Panc1 (cell line): Measurements from ENCODE around the gene SELENOM. TPM values are rescaled to one million over a fixed set of nuclear protein-coding genes. Genes with fewer than 3 reads are reported as not detected.

Source experiments
- ATAC-seq: fragments of 200-7000 bp; cut with Tn5 transposase; 2 replicates; pipeline ENCODE4 v1.9.1; 2020; ENCODE audit warnings: mild to moderate bottlenecking, moderate library complexity
- BruUV-seq: library from RNA; stranded (reverse); fragments of 400-500 nt; replicated peaks from 2 replicates; lab custom pipeline; 2021; lab: Mats Ljungman, UMichigan
- CTCF ChIA-PET: fragments of 300-600 bp; sonication (Branson Sonifier 250); formaldehyde crosslinking; loops from one replicate; lab custom pipeline; 2022; ENCODE audit warnings: antibody characterized with exemption; lab: Charles Lee
- POLR2A ChIA-PET: fragments of 300-600 bp; sonication (Branson Sonifier 250); formaldehyde crosslinking; loops from one replicate; lab custom pipeline; 2022; ENCODE audit warnings: antibody characterized with exemption; lab: Charles Lee
- DNase-seq: peaks from one replicate; pipeline ENCODE4 v3.0.0-alpha.2; 2010; ENCODE audit warnings: low read depth, low spot score
- H3K27ac ChIP-seq: 2 replicates; pipeline ENCODE4 v1.5.1; 2011; ENCODE audit warnings: mild to moderate bottlenecking, low read length, inconsistent platforms
- H3K27me3 ChIP-seq: fragments of 200-500 bp; sonication (Bioruptor generic); 2 replicates; pipeline ENCODE4 v1.6.0; 2014; ENCODE audit warnings: low read length, inconsistent platforms; ENCODE audit not compliant: control insufficient read depth, insufficient read depth
- H3K36me3 ChIP-seq: fragments of 200-500 bp; sonication (Bioruptor generic); 2 replicates; pipeline ENCODE4 v1.5.1; 2014; ENCODE audit warnings: inconsistent platforms, mild to moderate bottlenecking, low read length, moderate library complexity; ENCODE audit not compliant: control insufficient read depth, insufficient read depth
- H3K4me1 ChIP-seq: 2 replicates; pipeline ENCODE4 v1.5.1; 2011; ENCODE audit warnings: inconsistent platforms, mild to moderate bottlenecking, low read length, moderate library complexity; ENCODE audit not compliant: control insufficient read depth, insufficient read depth
- H3K4me3 ChIP-seq, 2 experiments: 2 replicates each; pipeline ENCODE4 v1.5.1; 2011 to 2012; ENCODE audit warnings: low read depth in 2 of 2, low read length in 2 of 2, mild to moderate bottlenecking in 2 of 2, inconsistent platforms in 1 of 2, moderate library complexity in 1 of 2
- H3K9me3 ChIP-seq: fragments of 200-500 bp; sonication (Bioruptor generic); 2 replicates; pipeline ENCODE4 v1.5.1; 2014; ENCODE audit warnings: low read depth, mild to moderate bottlenecking, inconsistent platforms, low read length, moderate library complexity; ENCODE audit not compliant: control insufficient read depth, insufficient read depth
- POLR2AphosphoS5 ChIP-seq: IDR thresholded peaks from 2 replicates; pipeline ENCODE4 v1.6.1; 2012; ENCODE audit warnings: mild to moderate bottlenecking, low read depth, low read length, moderate library complexity
- SIN3A ChIP-seq: IDR thresholded peaks from 2 replicates; pipeline ENCODE4 v1.6.1; 2012; ENCODE audit warnings: low read depth, mild to moderate bottlenecking, low read length, moderate library complexity, borderline replicate concordance; ENCODE audit not compliant: insufficient read depth
- TCF7L2 ChIP-seq: IDR thresholded peaks from 2 replicates; pipeline ENCODE4 v1.6.1; 2011; ENCODE audit warnings: mild to moderate bottlenecking, low read depth, low read length, inconsistent platforms
- in situ Hi-C: cut with HindIII; loops from 2 replicates; pipeline ENCODE4 v1.10.0; 2016; ENCODE audit warnings: low sequenced_read_pairs, low pct_unique_long_range_greater_than_20kb
- intact Hi-C: fragments of 100-400 bp; cut with micrococcal nuclease; formaldehyde crosslinking; loops from one replicate; pipeline ENCODE4 v1.10.0; 2022; ENCODE audit not compliant: unreplicated experiment
- total RNA-seq: library from RNA; stranded (reverse); gene quantifications from one replicate; pipeline ENCODE4 v1.2.1, GENCODE V29; 2021; ENCODE audit not compliant: unreplicated experiment
- TF ChIP-seq, protein P1 (sequence below), 2 experiments: IDR thresholded peaks; 2 replicates each; pipeline ENCODE4 v1.6.1; 2011 to 2012; ENCODE audit warnings: low read depth in 2 of 2, control low read depth in 1 of 2, low read length in 1 of 2, mild to moderate bottlenecking in 1 of 2, moderate library complexity in 1 of 2; ENCODE audit not compliant: insufficient read depth in 1 of 2
- TF ChIP-seq, protein P2 (sequence below): fragments of 450-650 bp; IDR thresholded peaks from 2 replicates; pipeline ENCODE4 v1.5.1; 2017; ENCODE audit warnings: mild to moderate bottlenecking

Gene SELENOM
- total RNA-seq, 1 experiment from 2014 or later, result 84.4 TPM

DNA sequence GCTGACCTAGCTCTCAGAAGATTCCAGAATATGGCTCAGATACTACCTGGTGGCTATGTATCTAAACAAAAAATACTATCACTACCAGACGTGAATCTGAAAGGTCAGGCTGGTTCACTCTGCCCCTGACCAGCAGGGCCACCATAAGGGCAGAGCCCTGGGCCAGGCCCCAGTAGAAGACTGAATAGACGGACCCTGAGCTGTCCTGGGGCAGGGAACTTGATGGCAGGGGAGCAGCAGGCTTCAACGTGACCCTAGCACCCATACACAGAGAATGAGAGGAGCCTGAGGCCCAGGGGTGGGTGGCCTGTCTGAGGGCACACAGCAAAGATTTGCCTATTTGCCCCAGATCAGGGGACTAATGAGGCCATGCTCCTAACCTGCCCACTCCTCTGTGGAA, 46.0 kb upstream of the SELENOM start:
- ChIA-PET POLR2A (interaction anchor here (0.6 kb wide), 1 partner anchor 36 kb away, joined by 3 read pairs; no protein-coding TSS in a partner anchor), CTCF (no interaction called here)
- no peaks in the 10 kb centered on the region for H3K9me3 ChIP-seq
- BruUV-seq, result no TSS peak
- TF ChIP-seq, protein P1, sequence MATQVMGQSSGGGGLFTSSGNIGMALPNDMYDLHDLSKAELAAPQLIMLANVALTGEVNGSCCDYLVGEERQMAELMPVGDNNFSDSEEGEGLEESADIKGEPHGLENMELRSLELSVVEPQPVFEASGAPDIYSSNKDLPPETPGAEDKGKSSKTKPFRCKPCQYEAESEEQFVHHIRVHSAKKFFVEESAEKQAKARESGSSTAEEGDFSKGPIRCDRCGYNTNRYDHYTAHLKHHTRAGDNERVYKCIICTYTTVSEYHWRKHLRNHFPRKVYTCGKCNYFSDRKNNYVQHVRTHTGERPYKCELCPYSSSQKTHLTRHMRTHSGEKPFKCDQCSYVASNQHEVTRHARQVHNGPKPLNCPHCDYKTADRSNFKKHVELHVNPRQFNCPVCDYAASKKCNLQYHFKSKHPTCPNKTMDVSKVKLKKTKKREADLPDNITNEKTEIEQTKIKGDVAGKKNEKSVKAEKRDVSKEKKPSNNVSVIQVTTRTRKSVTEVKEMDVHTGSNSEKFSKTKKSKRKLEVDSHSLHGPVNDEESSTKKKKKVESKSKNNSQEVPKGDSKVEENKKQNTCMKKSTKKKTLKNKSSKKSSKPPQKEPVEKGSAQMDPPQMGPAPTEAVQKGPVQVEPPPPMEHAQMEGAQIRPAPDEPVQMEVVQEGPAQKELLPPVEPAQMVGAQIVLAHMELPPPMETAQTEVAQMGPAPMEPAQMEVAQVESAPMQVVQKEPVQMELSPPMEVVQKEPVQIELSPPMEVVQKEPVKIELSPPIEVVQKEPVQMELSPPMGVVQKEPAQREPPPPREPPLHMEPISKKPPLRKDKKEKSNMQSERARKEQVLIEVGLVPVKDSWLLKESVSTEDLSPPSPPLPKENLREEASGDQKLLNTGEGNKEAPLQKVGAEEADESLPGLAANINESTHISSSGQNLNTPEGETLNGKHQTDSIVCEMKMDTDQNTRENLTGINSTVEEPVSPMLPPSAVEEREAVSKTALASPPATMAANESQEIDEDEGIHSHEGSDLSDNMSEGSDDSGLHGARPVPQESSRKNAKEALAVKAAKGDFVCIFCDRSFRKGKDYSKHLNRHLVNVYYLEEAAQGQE (IDR thresholded peaks at IDR 0.05; ENCODE audit: insufficient read depth in 1 of 2, low read depth in 2 of 2, low read length in 1 of 2), result no peak
- TF ChIP-seq, protein P2, sequence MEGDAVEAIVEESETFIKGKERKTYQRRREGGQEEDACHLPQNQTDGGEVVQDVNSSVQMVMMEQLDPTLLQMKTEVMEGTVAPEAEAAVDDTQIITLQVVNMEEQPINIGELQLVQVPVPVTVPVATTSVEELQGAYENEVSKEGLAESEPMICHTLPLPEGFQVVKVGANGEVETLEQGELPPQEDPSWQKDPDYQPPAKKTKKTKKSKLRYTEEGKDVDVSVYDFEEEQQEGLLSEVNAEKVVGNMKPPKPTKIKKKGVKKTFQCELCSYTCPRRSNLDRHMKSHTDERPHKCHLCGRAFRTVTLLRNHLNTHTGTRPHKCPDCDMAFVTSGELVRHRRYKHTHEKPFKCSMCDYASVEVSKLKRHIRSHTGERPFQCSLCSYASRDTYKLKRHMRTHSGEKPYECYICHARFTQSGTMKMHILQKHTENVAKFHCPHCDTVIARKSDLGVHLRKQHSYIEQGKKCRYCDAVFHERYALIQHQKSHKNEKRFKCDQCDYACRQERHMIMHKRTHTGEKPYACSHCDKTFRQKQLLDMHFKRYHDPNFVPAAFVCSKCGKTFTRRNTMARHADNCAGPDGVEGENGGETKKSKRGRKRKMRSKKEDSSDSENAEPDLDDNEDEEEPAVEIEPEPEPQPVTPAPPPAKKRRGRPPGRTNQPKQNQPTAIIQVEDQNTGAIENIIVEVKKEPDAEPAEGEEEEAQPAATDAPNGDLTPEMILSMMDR, result no peak
- TF ChIP-seq SIN3A (no peak), POLR2AphosphoS5 (no peak), TCF7L2 (no peak)
- DNase-seq (no peak), ATAC-seq (no peak)
- H3K27me3 ChIP-seq, result no peaks in the 10 kb centered on the region
- H3K4me3 ChIP-seq, result no peak overlapping the region
- in situ Hi-C loops (no loop called here), intact Hi-C loops (no loop called here)
- H3K36me3 ChIP-seq, result no peaks in the 10 kb centered on the region
- H3K4me1 ChIP-seq, result no peaks in the 10 kb centered on the region
- H3K27ac ChIP-seq, result no peak overlapping the region

DNA sequence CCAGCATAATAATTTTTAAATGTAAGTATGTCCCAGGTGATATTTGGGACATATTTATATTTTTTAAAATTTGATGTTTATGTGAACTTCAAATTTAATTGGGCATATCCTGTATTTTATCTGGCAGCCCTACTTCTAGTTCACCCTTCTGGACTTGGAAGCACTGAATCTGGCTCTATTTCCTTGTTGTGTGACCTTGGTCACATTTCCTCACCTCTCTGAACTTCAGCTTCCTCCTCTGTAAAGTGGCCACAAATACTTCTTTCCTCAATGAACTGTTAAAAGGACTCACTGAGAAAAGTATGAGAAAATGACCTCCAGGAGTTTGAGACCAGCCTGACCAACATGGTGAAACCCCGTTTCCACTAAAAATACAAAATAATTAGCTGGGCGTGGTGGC, 44.5 kb upstream of the SELENOM start:
- H3K36me3 ChIP-seq, result no peaks in the 10 kb centered on the region
- H3K4me3 ChIP-seq, result no peak overlapping the region
- POLR2A ChIA-PET, result no interaction called here
- no peak for ATAC-seq
- intact Hi-C loops, result no loop called here
- TF ChIP-seq, protein P2, result no peak
- TF ChIP-seq SIN3A (no peak), TCF7L2 (no peak), POLR2AphosphoS5 (no peak)
- TF ChIP-seq, protein P1 (IDR thresholded peaks at IDR 0.05; ENCODE audit: insufficient read depth in 1 of 2, low read depth in 2 of 2, low read length in 1 of 2), result no peak
- in situ Hi-C loops, result no loop called here
- CTCF ChIA-PET, result no interaction called here
- H3K9me3 ChIP-seq, result no peaks in the 10 kb centered on the region
- no peak for DNase-seq
- H3K27ac ChIP-seq, result no peak overlapping the region
- no peaks in the 10 kb centered on the region for H3K27me3 ChIP-seq
- H3K4me1 ChIP-seq, result no peaks in the 10 kb centered on the region
- BruUV-seq, result no TSS peak
